Adrenal gland (tissue), 12 donors: ENCODE results near the gene IER5. TPM values are rescaled to one million over a fixed set of nuclear protein-coding genes. Genes with fewer than 3 reads are reported as not detected.

Experiments used
- DNase-seq, 7 donors: peaks; one replicate each; pipeline ENCODE4 v3.0.0-alpha.2; 2019 to 2020
- H3K27ac ChIP-seq, 5 donors: fragments of 200-600 bp; sonication (generic) in 4 of 5; 1 replicate in 3 of 5; 2 replicates in 2 of 5; pipeline versions ENCODE4 v1.5.1 to v1.8.0; 2016 to 2020; ENCODE audit warnings: mild to moderate bottlenecking in 1 of 5
- H3K27me3 ChIP-seq: fragments of 200-600 bp; 2 replicates; pipeline ENCODE4 v1.8.0; 2021
- H3K36me3 ChIP-seq, 2 donors: fragments of 200-600 bp; replicated peaks in 1 of 2; 1 replicate in 1 of 2; 2 replicates in 1 of 2; pipeline versions ENCODE4 v1.5.1 to v1.8.0; 2018 to 2022
- H3K4me1 ChIP-seq, 2 donors: fragments of 200-600 bp; replicated peaks in 1 of 2; 1 replicate in 1 of 2; 2 replicates in 1 of 2; pipeline versions ENCODE4 v1.5.1 to v1.8.0; 2018 to 2021
- H3K4me3 ChIP-seq, 4 donors: fragments of 200-600 bp; sonication (generic) in 3 of 4; one replicate each; pipeline ENCODE4 v1.5.1; 2016 to 2018
- H3K9me3 ChIP-seq, 3 donors: fragments of 200-600 bp; sonication (generic) in 1 of 3; replicated peaks in 1 of 3; 1 replicate in 2 of 3; 2 replicates in 1 of 3; pipeline versions ENCODE4 v1.5.1 to v1.8.0; 2016 to 2021
- CTCF ChIP-seq, 6 experiments: fragments of 450-650 bp in 4 of 6; fragments of 200-600 bp in 2 of 6; sonication (generic) in 1 of 6; IDR thresholded peaks; 1 replicate in 5 of 6; 2 replicates in 1 of 6; pipeline versions ENCODE4 v1.5.1 to v1.8.0; 2016 to 2021; ENCODE audit warnings: antibody characterized with exemption in 6 of 6, mild to moderate bottlenecking in 2 of 6, moderate library complexity in 1 of 6
- POLR2A ChIP-seq, 2 donors: fragments of 450-650 bp; IDR thresholded peaks; one replicate each; pipeline ENCODE4 v1.6.1; 2017; ENCODE audit warnings: antibody characterized with exemption in 2 of 2, mild to moderate bottlenecking in 2 of 2, moderate library complexity in 1 of 2
- WGBS, 4 donors: extraction: QIAGEN DNeasy Blood & Tissue Kit in 2 of 4; methylation state at CpG; one replicate each; pipeline versions ENCODE4 v1.1.5 to v1.1.7; 2013 to 2017; 5-methylcytosine and 5-hydroxymethylcytosine counted together
- intact Hi-C, 2 donors: fragments of 100-400 bp; cut with DNase I; formaldehyde crosslinking; loops; one replicate each; pipeline versions ENCODE4 v1.14.1 to v1.15.0; 2022 to 2023
- polyA plus RNA-seq, 3 donors: library from polyadenylated mRNA; stranded (reverse); fragments of 200-250 nt in 2 of 3; fragments of 350-450 nt in 1 of 3; fragmentation: Illumina TruSeq in 1 of 3; extraction: RNeasy Lipid Tissue Mini Kit (QIAGEN cat#74804) in 1 of 3; gene quantifications; one replicate each; pipeline ENCODE4 v1.2.3, GENCODE V29; 2013 to 2014
- total RNA-seq, 9 donors: library from RNA; depleted of rRNA in 4 of 9; stranded (reverse); fragments of >200 nt in 4 of 9; fragments of 120-200 nt in 1 of 9; fragmentation: NEBNext Ultra II Directional in 1 of 9; extraction: Animal tissue kit (Norgen Biotek cat#: 25700) in 1 of 9; gene quantifications; one replicate each; pipeline versions ENCODE4 v1.1.0 to v1.2.4, GENCODE V29; 2013 to 2023
- donor health status: healthy with polysubstance abuse.
- donor health status: Bipolar disorder and iron deficiency.
- donor health status: DM: yes; HTN: yes; CAD: no.
- donor health status: DM: no; HTN: no; CAD: no.
- donor health status: DM: no; HTN: no; CAD: no.
- donor health status: DM: yes; HTN: yes; CAD: no.

IER5 gene
- total and polyA plus RNA-seq, 12 donors, result 2.0 to 19.2 (median 8.9) TPM

- TF ChIP-seq POLR2A (IDR thresholded peaks at IDR 0.05) (no peak), CTCF (IDR thresholded peaks at IDR 0.05) (no peak)
- no peak overlapping the region for H3K27ac ChIP-seq
- WGBS, 4 donors, result 68 to 88% (median 84%) methylated on average over 4 of the region's 4 CpGs
- no peaks in the 10 kb centered on the region for H3K9me3 ChIP-seq
- no peak for DNase-seq
- intact Hi-C loops, result no loop called here
- peaks cover 0 to 23% of the 10 kb centered on the region in 2 donors for H3K4me1 ChIP-seq
- H3K27me3 ChIP-seq, result no peaks in the 10 kb centered on the region
- no peaks in the 10 kb centered on the region for H3K36me3 ChIP-seq
- no peak overlapping the region for H3K4me3 ChIP-seq
Observed at GRCh38 chr1:181126289-181126688, 37.8 kb downstream of the IER5 start.

- Histone ChIP-seq H3K4me3 (no peak overlapping the region), H3K36me3 (no peaks in the 10 kb centered on the region), H3K9me3 (no peaks in the 10 kb centered on the region), H3K27ac (no peak overlapping the region), H3K27me3 (no peaks in the 10 kb centered on the region), H3K4me1 (peaks cover 0 to 23% of the 10 kb centered on the region in 2 donors)
- TF ChIP-seq CTCF (IDR thresholded peaks at IDR 0.05), result no peak
- TF ChIP-seq POLR2A (IDR thresholded peaks at IDR 0.05), result no peak
- intact Hi-C loops, result no loop called here
- WGBS, 4 donors, result 58 to 67% (median 62%) methylated on average over 8 to 10 of the region's 10 CpGs
- DNase-seq, result no peak
Observed at GRCh38 chr1:181126871-181127587, 38.5 kb downstream of the IER5 start.

- 76 to 87% (median 84%) methylated on average over 5 of the region's 5 CpGs for WGBS, 4 donors
- peak overlapping the region in 3 of 5 donors; percentile 37 to 72 (median 38) for H3K27ac ChIP-seq
- H3K27me3 ChIP-seq, result no peaks in the 10 kb centered on the region
- H3K9me3 ChIP-seq, result no peaks in the 10 kb centered on the region
- DNase-seq, result no peak
- intact Hi-C loops, result no loop called here
- H3K36me3 ChIP-seq, result no peaks in the 10 kb centered on the region
- no peak overlapping the region for H3K4me3 ChIP-seq
- H3K4me1 ChIP-seq, result peaks cover 0 to 23% of the 10 kb centered on the region in 2 donors
- TF ChIP-seq POLR2A (IDR thresholded peaks at IDR 0.05) (no peak), CTCF (IDR thresholded peaks at IDR 0.05) (no peak)
Observed at GRCh38 chr1:181127898-181128453, 39.5 kb downstream of the IER5 start.

GRCh38 chr1:181128592-181129497, 40.3 kb downstream of the IER5 start:
- Histone ChIP-seq H3K27me3 (no peaks in the 10 kb centered on the region), H3K4me1 (peaks cover 0 to 23% of the 10 kb centered on the region in 2 donors), H3K27ac (peak overlapping the region in 3 of 5 donors; percentile 37 to 72 (median 38)), H3K9me3 (no peaks in the 10 kb centered on the region), H3K36me3 (no peaks in the 10 kb centered on the region), H3K4me3 (no peak overlapping the region)
- TF ChIP-seq CTCF (IDR thresholded peaks at IDR 0.05), result no peak
- TF ChIP-seq POLR2A (IDR thresholded peaks at IDR 0.05), result no peak
- 47 to 72% (median 63%) methylated on average over 12 to 19 of the region's 19 CpGs for WGBS, 4 donors
- DNase-seq, result peak in 2 of 7 donors; percentile 27 to 49
- intact Hi-C loops, result no loop called here
